B cell (primary cell): ENCODE results near the gene DENND5B. TPM values are rescaled to one million over a fixed set of nuclear protein-coding genes. Genes with fewer than 3 reads are reported as not detected.
A peak's percentile ranks its signal among the peaks of the same experiment; 100 is the strongest.

ENCODE experiments used
- ATAC-seq: fragments of 200-7000 bp; cut with Tn5 transposase; one replicate; pipeline ENCODE4 v1.10.0; 2021; ENCODE audit warnings: low read depth, mild to moderate bottlenecking, moderate number of reproducible peaks, moderate library complexity
- CTCF ChIA-PET: fragments of 350-600 bp; sonication (Branson Sonifier 250); formaldehyde crosslinking; loops from one replicate; lab custom pipeline; 2021; ENCODE audit warnings: antibody characterized with exemption, inconsistent platforms; lab: Charles Lee
- POLR2A ChIA-PET: fragments of 350-600 bp; sonication (Branson Sonifier 250); formaldehyde crosslinking; loops from one replicate; lab custom pipeline; 2021; ENCODE audit warnings: antibody characterized with exemption; lab: Charles Lee
- DNase-seq: peaks from one replicate; pipeline ENCODE4 v3.0.0; 2013
- H2AFZ ChIP-seq: 2 replicates; pipeline ENCODE4 v1.6.1; 2012; ENCODE audit warnings: mild to moderate bottlenecking, low read depth, low read length; ENCODE audit not compliant: insufficient read depth, poor library complexity, severe bottlenecking
- H3K27ac ChIP-seq, 2 donors: 1 replicate in 1 of 2; 2 replicates in 1 of 2; pipeline ENCODE4 v1.5.1; 2012 to 2013; ENCODE audit warnings: low read length in 2 of 2, mild to moderate bottlenecking in 2 of 2, moderate library complexity in 1 of 2
- H3K27me3 ChIP-seq, 4 experiments: fragments of 200-600 bp in 1 of 4; sonication (generic) in 1 of 4; replicated peaks in 1 of 4; 1 replicate in 2 of 4; 2 replicates in 2 of 4; pipeline versions ENCODE4 v1.6.1 to v1.7.0; 2013 to 2016; ENCODE audit warnings: low read length in 3 of 4, mild to moderate bottlenecking in 2 of 4, mixed read lengths in 1 of 4, moderate library complexity in 1 of 4; ENCODE audit not compliant: insufficient read depth in 4 of 4, control insufficient read depth in 3 of 4; ENCODE audit errors: control extremely low read depth in 1 of 4
- H3K36me3 ChIP-seq, 2 experiments: replicated peaks in 1 of 2; 1 replicate in 1 of 2; 2 replicates in 1 of 2; pipeline versions ENCODE4 v1.6.1 to v1.7.1; 2013; ENCODE audit warnings: low read length in 1 of 2; ENCODE audit not compliant: insufficient read depth in 2 of 2, control insufficient read depth in 1 of 2; ENCODE audit errors: control extremely low read depth in 1 of 2, extremely low read depth in 1 of 2
- H3K4me1 ChIP-seq, 2 donors: fragments of 200-600 bp in 1 of 2; sonication (generic) in 1 of 2; 1 replicate in 1 of 2; 2 replicates in 1 of 2; pipeline versions ENCODE4 v1.5.1 to v1.6.1; 2013 to 2017; ENCODE audit warnings: low read length in 2 of 2; ENCODE audit not compliant: control insufficient read depth in 2 of 2, insufficient read depth in 2 of 2
- H3K4me2 ChIP-seq: replicated peaks from 2 replicates; pipeline ENCODE3; 2012; ENCODE audit warnings: mild to moderate bottlenecking, low read depth, low read length; ENCODE audit not compliant: poor library complexity, severe bottlenecking
- H3K4me3 ChIP-seq, 5 experiments: fragments of 200-600 bp in 1 of 5; sonication (generic) in 1 of 5; 1 replicate in 3 of 5; 2 replicates in 2 of 5; pipeline versions ENCODE4 v1.5.1 to v1.7.0; 2011 to 2016; ENCODE audit warnings: low read length in 4 of 5, mild to moderate bottlenecking in 4 of 5, low read depth in 2 of 5, control low read depth in 1 of 5, moderate library complexity in 1 of 5; ENCODE audit not compliant: insufficient read depth in 1 of 5; ENCODE audit errors: control extremely low read depth in 1 of 5, extremely low read depth in 1 of 5
- H3K79me2 ChIP-seq: fragments of 200-600 bp; sonication (generic); one replicate; pipeline ENCODE4 v1.6.0; 2016; ENCODE audit warnings: low read length; ENCODE audit not compliant: control insufficient read depth, insufficient read depth
- H3K9ac ChIP-seq: fragments of 200-600 bp; sonication (generic); 2 replicates; pipeline ENCODE4 v1.6.1; 2017; ENCODE audit warnings: mild to moderate bottlenecking, low read length, moderate library complexity
- H3K9me3 ChIP-seq, 3 donors: one replicate each; pipeline versions ENCODE4 v1.6.1 to v1.7.1; 2013; ENCODE audit warnings: low read length in 2 of 3; ENCODE audit not compliant: control insufficient read depth in 2 of 3, insufficient read depth in 1 of 3; ENCODE audit errors: control extremely low read depth in 1 of 3
- H4K20me1 ChIP-seq: 2 replicates; pipeline ENCODE4 v1.6.0; 2012; ENCODE audit warnings: mild to moderate bottlenecking, low read length; ENCODE audit not compliant: insufficient read depth, control insufficient read depth, poor library complexity, severe bottlenecking
- H3K27ac Mint-ChIP-seq: one replicate; pipeline ENCODE4 v1.8.0; 2021; ENCODE audit warnings: mixed read lengths
- H3K27me3 Mint-ChIP-seq: one replicate; pipeline ENCODE4 v1.8.0; 2021; ENCODE audit warnings: mixed read lengths
- H3K4me1 Mint-ChIP-seq: one replicate; pipeline ENCODE4 v1.8.0; 2021; ENCODE audit warnings: mixed read lengths
- H3K4me3 Mint-ChIP-seq: one replicate; pipeline ENCODE4 v1.8.0; 2021; ENCODE audit warnings: mixed read lengths
- H3K9me3 Mint-ChIP-seq: one replicate; pipeline ENCODE4 v1.8.0; 2022; ENCODE audit warnings: mixed read lengths; ENCODE audit not compliant: insufficient read depth
- CTCF ChIP-seq: fragments of 200-600 bp; IDR thresholded peaks from one replicate; pipeline ENCODE4 v1.8.0; 2022; ENCODE audit warnings: antibody characterized with exemption, mild to moderate bottlenecking
- EZH2 ChIP-seq: IDR thresholded peaks from 2 replicates; pipeline ENCODE4 v1.6.1; 2012; ENCODE audit warnings: borderline replicate concordance, low read depth, mild to moderate bottlenecking, moderate library complexity, low read length; ENCODE audit not compliant: insufficient read depth, poor library complexity, severe bottlenecking
- WGBS: methylation state at CpG from one replicate; pipeline ENCODE4 v1.1.5; 2013; ENCODE audit warnings: missing lambda C conversion rate; ENCODE audit not compliant: insufficient coverage; 5-methylcytosine and 5-hydroxymethylcytosine counted together
- intact Hi-C: fragments of 100-400 bp; cut with micrococcal nuclease; formaldehyde crosslinking; loops from one replicate; pipeline ENCODE4 v1.10.0; 2022
- polyA plus RNA-seq: library from polyadenylated mRNA; depleted of rRNA; stranded (reverse); fragments of >200 nt; gene quantifications from 2 replicates; pipeline ENCODE4 v1.2.3, GENCODE V29; 2012
- total RNA-seq, 2 donors: library from RNA; stranded (reverse); fragments of 120-200 nt in 1 of 2; gene quantifications; 1 replicate in 1 of 2; 2 replicates in 1 of 2; pipeline versions ENCODE4 v1.2.3 to v1.2.4, GENCODE V29; 2013 to 2022

Gene DENND5B
- total and polyA plus RNA-seq, 2 donors (not counting 1 experiment from before 2014, with no cell fraction given): 18.7 to 55.3 TPM

GRCh38 chr12:31631809-31632208 lies 40.9 kb upstream of the DENND5B start:
- Histone ChIP-seq H3K4me2 (no peak overlapping the region), H3K27ac (no peak overlapping the region), H3K9ac (no peak overlapping the region), H3K4me3 (no peak overlapping the region), H3K4me1 (peaks cover 18 to 28% of the 10 kb centered on the region in 2 donors), H3K36me3 (no peaks in the 10 kb centered on the region), H2AFZ (no peak overlapping the region), H4K20me1 (no peaks in the 10 kb centered on the region), H3K9me3 (peaks cover 0 to 2% (median 0%) of the 10 kb centered on the region in 3 donors), H3K27me3 (no peaks in the 10 kb centered on the region), H3K79me2 (no peaks in the 10 kb centered on the region)
- POLR2A ChIA-PET: interaction anchor here (0.7 kb wide), 1 partner anchor 290 kb away, joined by 3 read pairs; no protein-coding TSS in a partner anchor
- peak overlapping the region; percentile 16 for H3K4me3 Mint-ChIP-seq
- H3K9me3 Mint-ChIP-seq: no peaks in the 10 kb centered on the region
- H3K4me1 Mint-ChIP-seq: peaks cover 33% of the 10 kb centered on the region
- CTCF ChIA-PET: interaction anchor here (3.9 kb wide), 1 partner anchor 228 kb away, joined by 26 read pairs; no protein-coding TSS in a partner anchor
- TF ChIP-seq CTCF: no peak
- no peak for TF ChIP-seq EZH2
- H3K27ac Mint-ChIP-seq: peak overlapping the region; percentile 5
- ATAC-seq (no peak), DNase-seq (peak; percentile 39)
- intact Hi-C loops: loop anchor here (10.0 kb wide), 1 partner anchor 87 kb away; no protein-coding TSS in a partner anchor
- 69% methylated on average over 7 of the region's 12 CpGs for WGBS
- H3K27me3 Mint-ChIP-seq: no peaks in the 10 kb centered on the region

DNA sequence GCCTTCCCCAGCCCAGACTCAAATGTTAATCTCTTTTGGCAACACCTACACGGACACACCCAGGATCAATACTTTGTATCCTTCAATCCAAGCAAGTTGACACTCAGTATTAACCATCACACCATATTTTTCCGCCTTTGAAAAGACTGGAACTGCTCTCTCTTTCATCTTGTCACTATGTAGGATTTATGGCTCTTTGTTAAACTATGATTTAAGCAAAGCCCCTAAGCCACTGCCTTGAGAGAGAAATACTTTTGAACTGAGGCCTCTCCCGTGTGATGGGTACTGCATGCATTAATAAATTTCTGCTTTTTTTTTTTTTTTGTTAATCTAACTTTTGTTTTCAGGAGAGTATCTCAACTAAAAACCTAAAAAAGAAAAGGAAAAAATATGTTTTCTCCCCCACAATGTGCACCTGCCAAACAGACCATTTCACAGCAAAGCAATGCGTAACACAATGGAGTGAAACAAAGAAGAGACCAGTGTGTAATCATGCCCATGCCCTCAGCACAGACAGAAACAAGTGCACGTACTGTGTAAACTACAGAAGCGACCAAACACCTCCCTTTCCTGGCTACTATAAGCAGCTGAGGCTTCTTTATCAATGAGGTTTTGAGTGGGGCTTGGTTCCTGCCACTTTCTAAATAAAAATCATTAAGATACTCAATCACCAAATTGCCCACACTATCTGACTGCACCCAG lies 40.2 kb upstream of the DENND5B start:
- TF ChIP-seq CTCF (no peak), EZH2 (no peak)
- no peak overlapping the region for H3K9ac ChIP-seq
- H3K27me3 ChIP-seq: no peaks in the 10 kb centered on the region
- Mint-ChIP-seq H3K4me1 (peaks cover 27% of the 10 kb centered on the region), H3K9me3 (no peaks in the 10 kb centered on the region), H3K27me3 (no peaks in the 10 kb centered on the region), H3K4me3 (no peak overlapping the region), H3K27ac (peak overlapping the region; percentile 5)
- H3K27ac ChIP-seq: no peak overlapping the region
- no peaks in the 10 kb centered on the region for H3K36me3 ChIP-seq
- no peaks in the 10 kb centered on the region for H4K20me1 ChIP-seq
- ATAC-seq (no peak), DNase-seq (no peak)
- no peak overlapping the region for H3K4me3 ChIP-seq
- POLR2A ChIA-PET: interaction anchor here (0.7 kb wide), 1 partner anchor 289 kb away, joined by 3 read pairs; no protein-coding TSS in a partner anchor
- 87% methylated on average over 4 of the region's 6 CpGs for whole genome bisulfite sequencing
- H3K4me2 ChIP-seq: no peak overlapping the region
- CTCF ChIA-PET: interaction anchor here (3.9 kb wide), 1 partner anchor 227 kb away, joined by 26 read pairs; no protein-coding TSS in a partner anchor
- intact Hi-C loops: loop anchor here (10.0 kb wide), 1 partner anchor 86 kb away; no protein-coding TSS in a partner anchor
- no peaks in the 10 kb centered on the region for H3K79me2 ChIP-seq
- peaks cover 0 to 4% (median 0%) of the 10 kb centered on the region in 3 donors for H3K9me3 ChIP-seq
- peaks cover 17 to 23% of the 10 kb centered on the region in 2 donors for H3K4me1 ChIP-seq
- no peak overlapping the region for H2AFZ ChIP-seq
